HG03439 (cell line): ENCODE measurements around the gene HS6ST3.

Experiments
- ATAC-seq: cut with Tn5 transposase; IDR thresholded peaks from one replicate; pipeline ENCODE4 v1.9.1; 2021; ENCODE audit warnings: mild to moderate bottlenecking, moderate library complexity; ENCODE audit not compliant: unreplicated experiment

The HS6ST3 gene

DNA sequence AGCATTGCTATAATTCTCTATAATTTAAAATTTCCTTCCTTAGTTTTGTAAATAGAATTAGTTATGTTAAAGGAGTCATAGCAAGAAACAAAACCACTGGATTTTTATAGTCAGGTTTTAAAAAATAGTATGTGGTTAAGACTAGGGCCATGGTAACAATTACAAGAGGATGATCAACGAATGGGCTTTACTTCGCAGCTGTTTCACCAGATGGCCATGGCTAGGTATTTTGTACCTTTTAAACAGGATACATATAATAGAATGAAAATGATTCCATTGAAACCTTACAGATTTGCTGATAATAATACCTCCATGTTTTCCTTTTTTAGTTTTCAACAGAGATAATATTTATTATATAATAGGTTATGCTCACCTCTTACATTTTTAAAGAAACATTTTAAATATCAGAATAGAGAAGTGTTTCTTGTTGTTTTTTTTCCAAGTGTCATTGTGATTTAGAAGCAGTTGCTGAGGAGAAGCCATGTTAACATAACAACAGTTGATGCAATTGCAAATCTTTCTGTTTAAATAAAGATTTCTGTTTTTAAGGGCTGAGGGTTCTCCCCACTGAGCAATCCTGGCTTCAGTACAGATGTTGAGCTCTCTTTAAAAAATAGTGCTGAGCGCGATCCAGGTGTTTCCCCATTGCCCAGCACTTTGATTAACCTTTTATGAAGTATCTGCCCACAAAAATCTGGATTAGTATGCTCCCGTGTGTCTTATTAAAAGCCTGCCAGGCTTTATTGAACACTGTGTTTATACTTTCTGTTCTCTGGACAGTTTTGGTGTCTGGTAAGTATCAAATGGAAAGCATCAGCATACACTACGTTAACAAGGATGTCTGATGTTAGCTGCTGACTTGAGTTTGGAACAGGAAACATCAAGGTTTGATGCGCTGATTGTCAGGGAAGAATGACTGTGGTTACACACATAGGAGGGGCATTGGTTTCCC is 205.3 kb downstream of the HS6ST3 start:
- no peak for ATAC-seq

DNA sequence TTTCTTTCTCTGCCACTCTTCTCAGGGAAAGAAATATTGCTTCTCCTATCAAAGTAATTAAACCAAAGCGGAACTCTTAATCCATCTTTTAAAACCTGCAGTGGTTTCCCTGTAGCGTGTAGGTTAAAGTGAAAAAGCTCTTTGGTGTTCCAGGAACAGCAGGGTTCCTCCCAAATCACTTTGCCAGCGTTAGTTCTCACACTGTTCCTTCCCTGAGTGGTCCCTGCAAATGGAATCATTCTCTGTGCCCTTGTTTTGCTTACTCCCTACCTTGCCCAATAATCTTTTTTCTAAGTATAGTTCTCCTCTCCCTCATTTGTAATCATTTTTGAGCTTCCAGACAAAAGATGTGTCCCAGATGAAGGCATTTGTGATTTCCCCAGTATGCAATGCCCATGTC is 207.5 kb downstream of the HS6ST3 start:
- ATAC-seq: no peak

DNA sequence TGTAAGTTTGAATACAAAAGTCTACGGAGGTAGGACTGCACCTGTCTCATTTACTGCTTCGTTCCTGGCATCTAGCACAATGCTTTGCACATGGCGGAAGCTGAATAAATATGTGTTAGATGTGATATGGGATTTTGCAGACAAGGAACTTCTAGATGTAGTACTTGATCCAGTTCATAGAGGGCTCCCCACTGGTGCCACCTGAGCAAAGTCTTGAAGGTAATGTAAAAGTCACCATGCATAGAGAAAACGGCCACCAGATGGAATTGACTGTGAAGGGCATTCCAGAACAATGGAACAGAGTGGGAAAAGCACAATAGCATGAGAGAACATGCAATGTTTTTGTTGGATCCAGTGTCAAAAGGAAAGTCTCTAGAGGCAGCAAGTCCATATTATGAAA is 209.3 kb downstream of the HS6ST3 start:
- ATAC-seq: no peak

DNA sequence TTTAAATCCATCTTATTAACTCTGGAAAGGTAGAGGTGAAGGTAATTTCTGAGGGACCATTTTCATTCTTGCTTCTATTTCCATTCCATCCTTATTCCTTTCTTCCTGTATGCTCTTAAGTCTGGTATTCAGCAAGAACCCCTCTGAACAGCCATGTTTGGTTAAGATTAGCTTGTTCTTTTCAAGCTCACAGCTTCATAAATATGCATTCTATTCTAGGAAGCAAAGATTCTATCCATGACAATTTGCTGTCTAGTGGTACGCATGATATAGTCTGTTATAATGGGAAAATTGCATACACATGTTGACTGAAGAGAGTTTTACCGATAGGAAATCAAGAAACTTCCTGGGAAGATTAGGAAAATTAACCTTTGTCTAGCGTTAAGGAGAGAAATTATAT is 218.7 kb downstream of the HS6ST3 start:
- ATAC-seq: no peak

DNA sequence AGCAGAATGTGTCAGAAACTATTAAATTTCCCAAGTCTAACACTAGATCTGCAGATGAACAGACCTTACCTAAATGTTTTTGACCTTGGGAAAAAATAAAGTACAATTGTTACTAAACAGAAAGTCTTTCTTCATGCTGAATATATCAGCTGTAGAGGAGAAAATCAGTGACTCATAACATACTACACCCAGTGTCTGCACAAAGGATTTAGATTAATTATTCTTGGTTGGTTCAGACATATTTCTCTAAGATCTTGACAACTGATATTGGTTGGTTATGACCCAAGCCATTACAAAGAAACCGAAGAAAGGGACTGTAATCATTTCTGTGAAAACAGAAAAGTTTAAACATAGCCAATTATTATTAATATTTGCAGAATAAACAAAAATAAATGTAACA is 225.1 kb downstream of the HS6ST3 start:
- ATAC-seq: no peak

DNA sequence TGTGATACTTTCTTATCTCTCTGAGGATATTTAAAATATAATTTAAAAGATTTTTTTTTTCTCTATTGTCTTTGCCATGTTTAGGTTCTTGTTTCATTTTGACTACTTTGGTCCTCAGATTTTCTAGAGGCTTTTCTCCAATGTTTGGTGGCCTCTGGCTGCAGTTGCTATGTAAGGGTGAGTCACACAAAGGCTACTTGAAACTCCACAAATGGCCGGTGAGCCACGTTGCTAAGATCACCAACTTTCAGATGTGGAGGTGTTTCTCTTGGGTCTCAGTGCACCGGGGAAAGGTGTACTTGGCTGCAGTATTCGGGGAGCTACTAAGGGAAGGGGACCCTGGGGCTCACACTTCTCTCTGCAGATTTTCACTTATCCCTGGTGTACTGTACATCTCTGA is 248.1 kb downstream of the HS6ST3 start:
- peak; percentile 56 for ATAC-seq

DNA sequence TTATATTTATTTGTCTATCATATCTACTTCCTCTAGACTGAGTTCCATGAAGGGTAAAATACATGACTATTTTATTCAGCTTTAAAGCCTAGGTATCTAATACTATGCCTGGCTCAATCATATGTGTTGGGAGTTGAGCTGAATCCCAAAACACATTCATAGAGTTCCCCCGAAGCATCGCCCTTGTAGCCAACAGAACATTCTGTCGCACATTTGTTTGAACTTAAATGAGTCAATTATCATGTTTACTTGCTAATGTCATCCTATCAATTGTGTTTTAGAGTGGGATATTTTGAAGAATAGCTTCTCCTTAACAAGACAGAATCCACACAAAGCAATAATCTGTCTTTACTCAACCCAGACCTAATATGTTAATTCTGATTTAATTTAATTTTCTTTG is 252.4 kb downstream of the HS6ST3 start:
- no peak for ATAC-seq

DNA sequence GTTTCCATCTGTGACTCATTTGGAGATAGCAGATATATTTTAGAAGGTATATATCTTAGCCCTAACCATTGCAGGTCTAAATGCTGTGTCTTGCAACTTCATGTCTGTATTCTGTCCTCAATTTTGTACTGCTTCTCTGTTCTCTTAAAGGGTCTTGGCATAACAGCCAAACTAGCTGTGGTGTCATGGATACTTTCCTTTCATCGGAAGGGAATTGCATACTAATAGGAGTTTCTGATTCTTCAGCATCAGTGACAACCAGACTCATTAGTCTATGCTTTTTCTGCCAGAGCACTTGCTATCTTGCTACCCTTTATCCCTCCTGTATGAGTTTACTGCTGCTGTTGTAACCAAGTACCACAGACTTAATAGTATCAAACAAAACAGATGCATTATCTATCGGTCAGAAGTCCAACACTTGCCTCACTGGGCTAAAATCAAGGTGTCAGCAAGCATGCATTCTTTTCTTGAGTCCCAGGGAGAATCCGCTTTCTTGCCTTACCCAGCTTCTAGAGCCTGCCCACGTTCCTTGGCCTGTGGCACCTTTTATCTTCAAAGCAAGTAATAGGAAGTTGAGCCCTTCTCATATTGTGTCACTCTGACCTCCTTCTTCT is 253.1 kb downstream of the HS6ST3 start:
- ATAC-seq: no peak

DNA sequence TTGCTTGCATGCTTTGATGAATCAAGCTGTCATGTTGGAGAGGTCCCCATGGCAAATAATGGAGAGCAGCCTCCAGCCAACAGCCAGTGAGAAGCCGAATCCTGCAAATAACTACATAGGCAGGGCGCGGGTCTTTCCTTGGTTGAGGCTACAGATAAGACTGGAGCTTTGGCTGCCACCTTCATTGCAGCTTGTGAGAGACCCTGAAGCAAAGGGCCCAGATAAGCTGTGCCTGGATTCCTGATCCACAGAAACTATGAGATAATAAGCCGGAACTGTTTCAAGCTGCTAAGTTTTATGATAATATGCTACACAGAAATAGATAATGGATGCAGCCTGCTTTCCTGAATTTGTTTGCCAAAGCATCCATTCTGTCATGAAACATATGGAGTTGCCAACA is 257.0 kb downstream of the HS6ST3 start:
- ATAC-seq: no peak

DNA sequence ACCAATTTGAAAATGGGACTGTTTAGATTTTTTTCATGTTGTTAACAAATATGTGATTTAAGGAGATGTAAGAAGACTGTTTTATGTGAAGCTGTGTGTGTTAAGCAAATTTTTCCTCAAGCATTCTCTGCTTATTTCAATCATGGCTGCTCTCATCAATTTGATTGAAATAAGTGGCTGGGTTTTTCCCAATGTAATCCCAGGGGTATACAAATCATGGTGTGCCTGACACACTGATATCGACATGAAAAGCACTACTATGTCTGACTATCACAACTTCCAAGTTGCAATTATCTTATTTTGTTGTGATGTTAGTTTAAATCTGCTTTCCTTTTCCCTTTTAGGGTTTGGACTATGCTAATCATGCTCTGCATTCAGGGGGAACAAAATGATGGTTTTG is 283.7 kb downstream of the HS6ST3 start:
- ATAC-seq: no peak

DNA sequence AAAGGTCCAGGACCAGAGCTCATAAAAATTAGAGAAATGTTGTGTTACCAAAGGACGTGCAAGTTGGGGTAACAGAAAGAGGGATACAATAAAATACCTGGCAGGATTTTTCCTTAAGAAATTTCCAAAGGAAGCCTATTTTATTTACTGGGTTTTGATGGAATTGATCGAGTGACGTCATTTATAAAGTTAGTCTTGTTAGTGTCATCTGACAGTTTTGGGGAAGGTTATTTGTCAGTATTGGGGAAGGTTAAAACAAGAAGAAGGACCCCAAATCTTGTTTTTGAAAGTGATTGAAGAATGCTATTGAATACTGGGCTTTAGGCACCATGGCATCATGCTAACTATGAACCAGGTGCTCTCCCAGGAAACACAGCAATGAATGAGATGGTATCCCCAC is 287.9 kb downstream of the HS6ST3 start:
- no peak for ATAC-seq

DNA sequence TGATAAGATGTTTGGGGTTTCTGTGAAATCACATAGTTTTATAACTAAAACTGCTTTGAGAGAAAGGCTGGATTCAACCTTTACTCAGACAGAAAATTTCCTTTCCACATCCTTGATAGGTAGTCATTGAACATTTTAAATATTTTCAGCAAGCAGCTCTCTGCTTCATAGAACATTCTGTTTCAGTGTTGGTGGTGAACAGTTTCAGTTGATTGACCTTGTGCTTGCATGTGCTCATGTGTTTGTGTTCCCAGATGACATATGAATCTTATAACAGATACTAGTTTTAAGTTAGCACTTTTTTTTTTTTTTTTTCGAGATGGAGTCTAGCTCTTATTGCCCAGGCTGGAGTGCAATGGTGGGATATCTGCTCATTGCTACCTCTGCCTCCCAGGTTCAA is 290.1 kb downstream of the HS6ST3 start:
- no peak for ATAC-seq

DNA sequence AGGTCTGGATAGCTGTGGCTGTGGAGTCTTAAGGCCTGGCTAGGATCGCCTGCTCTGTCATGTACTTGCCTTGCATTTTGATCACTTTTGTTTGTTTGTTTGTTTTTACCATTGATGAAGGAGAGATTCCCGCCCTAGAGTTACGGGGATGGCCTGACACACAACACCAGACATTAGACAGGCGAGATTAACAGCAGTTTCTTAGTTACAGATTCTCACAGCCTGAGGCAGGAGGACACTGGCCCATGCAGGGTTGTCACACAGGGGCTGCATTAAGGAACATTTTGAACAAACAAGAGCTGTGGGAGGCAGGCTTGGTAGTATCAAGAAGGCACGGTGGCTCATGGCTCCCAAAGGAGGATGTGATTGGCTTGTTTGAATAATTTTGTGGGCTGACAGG is 291.8 kb downstream of the HS6ST3 start:
- ATAC-seq: no peak

DNA sequence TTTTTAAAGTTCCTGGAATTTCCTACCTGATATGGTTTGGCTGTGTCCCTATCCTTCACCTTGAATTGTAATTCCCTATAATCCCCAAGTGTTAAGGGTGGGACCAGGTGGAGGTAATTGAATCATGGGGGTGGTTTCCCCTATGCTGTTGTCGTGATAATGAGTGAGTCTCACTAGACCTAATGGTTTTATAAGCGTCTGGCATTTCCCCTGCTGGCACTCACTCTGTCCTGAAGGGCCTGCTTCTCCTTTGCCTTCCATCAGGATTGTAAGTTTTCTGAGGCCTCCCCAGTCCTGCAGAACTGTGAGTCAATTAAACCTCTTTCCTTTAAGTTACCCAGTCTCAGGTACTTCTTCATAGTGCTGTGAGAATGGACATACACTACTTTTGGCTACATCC is 298.7 kb downstream of the HS6ST3 start:
- ATAC-seq: no peak

DNA sequence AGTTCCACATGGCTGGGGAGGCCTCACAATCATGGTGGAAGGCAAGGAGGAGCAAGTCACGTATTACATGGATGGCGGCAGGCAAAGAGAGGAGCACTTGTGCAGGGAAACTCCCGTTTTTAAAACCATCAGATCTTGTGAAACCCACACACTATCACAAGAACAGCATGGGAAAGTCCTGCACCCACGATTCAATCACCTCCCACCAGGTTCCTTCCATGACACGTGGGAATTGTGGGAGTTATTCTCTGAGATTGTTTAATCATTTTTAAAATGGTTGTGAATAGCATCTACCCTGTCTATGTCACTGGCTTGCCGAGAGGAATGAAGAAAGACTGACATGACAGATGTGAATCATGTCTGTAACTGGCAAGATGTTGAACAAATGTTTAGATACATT is 301.7 kb downstream of the HS6ST3 start:
- ATAC-seq: no peak

DNA sequence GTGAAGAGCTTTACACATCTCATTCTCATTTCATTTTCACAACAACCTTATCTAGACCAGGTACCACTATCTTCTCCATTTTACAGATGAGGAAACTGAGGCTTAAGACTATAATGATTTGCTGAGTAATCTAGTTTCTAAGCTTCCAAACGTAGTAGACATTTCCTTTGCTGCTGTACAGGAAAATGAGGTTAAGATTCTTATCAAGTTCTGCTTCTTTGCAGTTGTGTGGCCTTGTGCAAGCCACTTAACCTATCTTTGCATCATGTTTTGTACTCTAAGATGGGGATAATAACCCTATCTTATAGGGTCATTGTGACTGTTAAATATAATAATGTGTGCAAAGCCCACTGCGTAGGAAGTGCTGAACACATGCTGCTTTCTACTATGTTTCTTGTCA is 307.9 kb downstream of the HS6ST3 start:
- ATAC-seq: no peak

DNA sequence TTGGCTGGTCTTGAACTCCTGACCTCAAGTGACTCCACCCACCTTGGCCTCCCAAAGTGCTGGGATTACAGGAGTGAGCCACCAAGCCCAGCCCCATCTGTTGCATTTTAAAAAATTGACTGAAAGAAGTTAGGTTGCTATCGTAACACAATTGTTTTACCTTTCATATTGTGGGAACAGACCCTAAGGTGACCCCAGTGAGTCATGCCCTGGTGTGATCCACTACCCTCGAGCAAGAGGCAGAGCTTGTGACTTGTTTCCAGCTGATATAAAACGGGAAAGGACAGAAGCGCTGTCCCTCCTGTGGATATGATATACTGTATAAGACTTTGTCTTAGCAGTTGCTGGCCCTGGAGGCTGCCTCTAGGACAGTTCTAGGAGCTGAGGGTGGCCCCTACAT is 308.6 kb downstream of the HS6ST3 start:
- no peak for ATAC-seq

DNA sequence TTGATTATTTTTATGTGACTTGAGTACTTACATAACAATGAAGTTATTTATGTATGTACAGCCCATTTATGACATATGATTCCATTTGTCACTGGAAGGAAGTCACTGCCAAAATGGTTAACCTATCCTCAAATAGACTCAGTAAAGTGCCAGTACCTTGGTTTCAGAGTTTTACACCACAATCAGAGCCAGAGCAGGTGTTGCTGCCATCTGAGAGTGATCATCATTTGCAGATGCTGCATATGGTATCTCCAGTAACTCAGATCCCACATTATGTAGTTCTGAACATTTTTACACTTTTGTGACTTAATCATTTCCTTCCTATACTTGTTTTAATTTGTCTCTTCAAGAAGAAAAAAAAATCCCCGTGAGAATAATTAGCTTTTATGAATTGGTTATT is 313.3 kb downstream of the HS6ST3 start:
- no peak for ATAC-seq

DNA sequence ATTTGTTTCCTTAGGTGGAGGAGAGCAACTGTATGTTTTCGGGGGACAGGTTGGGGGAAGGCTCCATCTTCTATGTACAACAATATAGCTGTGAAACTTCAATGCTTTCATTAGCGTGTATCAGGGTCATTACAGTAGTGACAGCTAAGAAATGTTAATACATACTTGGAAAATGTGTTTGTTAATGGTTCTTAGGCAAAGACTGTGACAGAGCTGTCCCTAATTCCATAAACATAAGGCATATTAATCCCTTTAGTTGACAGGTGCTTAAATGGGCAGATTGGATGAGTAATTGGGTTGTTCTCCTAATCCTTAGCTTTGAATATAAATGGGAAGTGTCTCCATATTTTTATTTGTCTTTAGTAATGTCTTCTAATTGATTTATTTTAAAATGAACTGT is 313.7 kb downstream of the HS6ST3 start:
- no peak for ATAC-seq

DNA sequence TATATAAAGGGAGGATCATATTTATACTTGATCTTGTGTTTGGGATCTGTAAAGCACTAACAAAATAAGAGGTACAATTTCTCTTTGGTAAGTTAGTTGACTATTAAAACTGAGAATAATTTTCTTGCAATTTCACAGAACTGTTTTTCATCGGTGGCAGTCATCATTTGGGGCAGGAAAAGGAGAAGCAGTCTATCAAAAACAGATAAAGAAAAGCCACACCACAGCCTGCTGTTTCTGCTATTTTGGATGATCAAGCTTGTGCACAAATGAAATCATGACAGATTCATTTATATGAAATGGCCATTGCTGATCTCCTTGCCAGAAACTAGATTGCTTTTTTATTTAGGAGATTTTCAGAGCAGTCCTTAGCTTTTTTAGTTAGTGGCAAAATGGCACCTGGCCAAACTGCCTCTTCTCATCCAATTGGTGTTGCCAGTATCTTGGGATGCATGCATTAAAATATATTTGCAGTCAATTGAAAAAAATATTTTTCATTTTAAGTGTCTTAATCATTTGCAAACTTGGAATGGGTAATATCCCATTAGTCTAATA is 326.0 kb downstream of the HS6ST3 start:
- no peak for ATAC-seq

DNA sequence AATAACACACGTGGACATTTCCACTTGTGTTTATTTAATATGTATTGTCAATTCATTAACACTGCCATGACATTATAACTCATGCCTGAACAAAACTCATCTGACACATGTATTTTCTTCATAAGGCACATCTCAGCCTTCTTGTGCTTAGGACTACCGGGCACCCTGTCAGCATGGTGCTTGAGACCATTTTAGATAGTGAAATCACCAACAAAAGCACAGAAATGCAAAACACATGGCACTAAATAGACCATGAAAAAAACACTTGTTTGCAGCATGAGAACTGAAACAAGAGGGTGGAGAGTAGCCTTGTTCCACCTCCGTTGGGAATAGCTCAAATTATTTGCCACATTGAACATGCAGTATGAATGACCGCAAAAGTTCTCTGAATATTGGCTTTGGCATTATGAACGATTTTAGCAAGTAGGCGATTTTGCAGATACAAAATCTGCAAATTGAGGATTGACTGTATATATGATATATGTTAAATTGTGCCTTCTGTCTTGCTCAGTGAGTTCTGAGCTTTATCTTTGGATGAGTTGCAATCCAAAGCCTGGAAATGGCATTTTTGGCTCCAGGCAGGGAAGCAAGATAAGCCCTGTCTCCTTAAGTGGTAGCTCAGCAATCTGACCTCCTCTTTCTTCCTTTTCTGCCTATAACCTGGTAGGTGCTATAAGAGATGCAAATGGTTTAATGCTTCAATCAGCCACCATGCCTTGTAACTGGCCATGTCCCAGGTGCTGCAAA is 328.2 kb downstream of the HS6ST3 start:
- no peak for ATAC-seq

DNA sequence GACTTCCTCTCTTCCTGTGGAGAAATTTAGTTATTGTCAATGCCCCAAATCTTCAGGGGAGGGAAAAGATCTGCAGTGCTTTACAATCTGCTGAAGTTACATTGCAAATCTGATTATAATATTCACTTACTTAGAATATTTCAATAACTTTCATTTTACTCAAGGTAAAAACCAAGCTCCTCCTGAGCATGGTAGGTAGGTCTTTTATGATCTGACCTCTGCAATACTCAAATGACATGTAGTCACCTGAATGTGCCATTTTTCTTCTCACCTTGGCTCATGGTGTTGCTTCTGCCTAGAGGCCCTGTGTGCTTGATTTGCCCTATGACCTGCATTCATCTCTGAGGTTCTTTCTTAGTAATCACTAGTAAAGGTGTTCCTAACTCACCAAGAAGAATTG is 331.4 kb downstream of the HS6ST3 start:
- ATAC-seq: no peak
